Suprapubic skin (tissue), 4 donors: ENCODE data around the gene NUP62. TPM values are rescaled to one million over a fixed set of nuclear protein-coding genes. Genes with fewer than 3 reads are reported as not detected.

Source experiments
- DNase-seq, 2 donors: peaks; one replicate each; pipeline ENCODE4 v3.0.0-alpha.2; 2019; ENCODE audit warnings: low spot score in 2 of 2
- H3K27ac ChIP-seq: fragments of 200-600 bp; sonication (generic); one replicate; pipeline ENCODE4 v1.5.1; 2019
- H3K27me3 ChIP-seq: fragments of 200-600 bp; sonication (generic); one replicate; pipeline ENCODE4 v1.5.1; 2019
- H3K36me3 ChIP-seq: fragments of 200-600 bp; sonication (generic); one replicate; pipeline ENCODE4 v1.5.1; 2019
- H3K4me1 ChIP-seq: fragments of 200-600 bp; sonication (generic); one replicate; pipeline ENCODE4 v1.5.1; 2019
- H3K4me3 ChIP-seq: fragments of 200-600 bp; sonication (generic); one replicate; pipeline ENCODE4 v1.5.1; 2019; ENCODE audit warnings: mild to moderate bottlenecking
- H3K9me3 ChIP-seq: fragments of 200-600 bp; sonication (generic); one replicate; pipeline ENCODE4 v1.5.1; 2019
- CTCF ChIP-seq, 2 donors: fragments of 200-600 bp in 1 of 2; fragments of 450-650 bp in 1 of 2; sonication (generic) in 1 of 2; IDR thresholded peaks; one replicate each; pipeline ENCODE4 v1.5.1; 2016 to 2019; ENCODE audit warnings: antibody characterized with exemption in 2 of 2, mild to moderate bottlenecking in 1 of 2, moderate library complexity in 1 of 2
- EP300 ChIP-seq: sonication (generic); formaldehyde crosslinking; IDR thresholded peaks from one replicate; pipeline ENCODE4 v1.6.1; 2017; ENCODE audit warnings: antibody characterized with exemption
- POLR2A ChIP-seq, 2 donors: fragments of 450-650 bp; IDR thresholded peaks; one replicate each; pipeline ENCODE4 v1.6.1; 2017; ENCODE audit warnings: antibody characterized with exemption in 2 of 2, mild to moderate bottlenecking in 2 of 2, moderate library complexity in 2 of 2
- POLR2AphosphoS5 ChIP-seq, 3 donors: sonication (generic); formaldehyde crosslinking; IDR thresholded peaks; one replicate each; pipeline ENCODE4 v1.6.1; 2017; ENCODE audit warnings: antibody characterized with exemption in 3 of 3
- WGBS: methylation state at CpG from one replicate; pipeline ENCODE4 v1.1.5; 2018; 5-methylcytosine and 5-hydroxymethylcytosine counted together
- total RNA-seq, 4 donors: library from RNA; depleted of rRNA; stranded (reverse); fragments of >200 nt; gene quantifications; one replicate each; pipeline ENCODE4 v1.1.0, GENCODE V29; 2016

The NUP62 gene
- total RNA-seq, 4 donors from 2014 or later = 40.3 to 46.2 (median 44.6) TPM

- Histone ChIP-seq H3K27ac (no peak overlapping the region), H3K4me1 (peaks cover 23% of the 10 kb centered on the region), H3K27me3 (no peaks in the 10 kb centered on the region), H3K36me3 (no peaks in the 10 kb centered on the region), H3K4me3 (no peak overlapping the region), H3K9me3 (no peaks in the 10 kb centered on the region)
- TF ChIP-seq POLR2AphosphoS5 (IDR thresholded peaks at IDR 0.05) = no peak
- TF ChIP-seq POLR2A (IDR thresholded peaks at IDR 0.05) = no peak
- TF ChIP-seq EP300 = no peak
- no peak for TF ChIP-seq CTCF (IDR thresholded peaks at IDR 0.05)
- 62% methylated on average over 7 of the region's 17 CpGs for WGBS
- no peak for DNase-seq
These were observed 33.6 kb downstream of the NUP62 start for GRCh38 chr19:49895566-49896297.

- Histone ChIP-seq H3K9me3 (no peaks in the 10 kb centered on the region), H3K27me3 (no peaks in the 10 kb centered on the region), H3K27ac (no peak overlapping the region), H3K36me3 (no peaks in the 10 kb centered on the region), H3K4me3 (no peak overlapping the region), H3K4me1 (peaks cover 30% of the 10 kb centered on the region)
- WGBS = 80% methylated on average over 12 of the region's 17 CpGs
- DNase-seq = no peak
- TF ChIP-seq POLR2A (IDR thresholded peaks at IDR 0.05) = no peak
- no peak for TF ChIP-seq EP300
- no peak for TF ChIP-seq CTCF (IDR thresholded peaks at IDR 0.05)
- TF ChIP-seq POLR2AphosphoS5 (IDR thresholded peaks at IDR 0.05) = no peak
These were observed 34.3 kb downstream of the NUP62 start for GRCh38 chr19:49894879-49895565.

GRCh38 chr19:49894011-49894664, 35.2 kb downstream of the NUP62 start:
- DNase-seq = peak in 1 of 2 donors; percentile 60
- WGBS = 89% methylated on average over 18 of the region's 18 CpGs

GRCh38 chr19:49892716-49893115, 36.6 kb downstream of the NUP62 start:
- peaks cover 6% of the 10 kb centered on the region for H3K36me3 ChIP-seq
- H3K27ac ChIP-seq = no peak overlapping the region
- DNase-seq = no peak
- H3K9me3 ChIP-seq = no peaks in the 10 kb centered on the region
- no peak overlapping the region for H3K4me3 ChIP-seq
- WGBS = 94% methylated on average over 1 of the region's 1 CpG
- TF ChIP-seq POLR2A (IDR thresholded peaks at IDR 0.05) (no peak), CTCF (IDR thresholded peaks at IDR 0.05) (no peak), POLR2AphosphoS5 (IDR thresholded peaks at IDR 0.05) (no peak), EP300 (no peak)
- no peaks in the 10 kb centered on the region for H3K27me3 ChIP-seq
- peaks cover 32% of the 10 kb centered on the region for H3K4me1 ChIP-seq

More at GRCh38 chr19:49894011-49894664, 35.2 kb downstream of the NUP62 start:
- H3K27me3 ChIP-seq = no peaks in the 10 kb centered on the region
- H3K27ac ChIP-seq = no peak overlapping the region
- H3K4me3 ChIP-seq = no peak overlapping the region
- no peaks in the 10 kb centered on the region for H3K36me3 ChIP-seq
- peaks cover 38% of the 10 kb centered on the region for H3K4me1 ChIP-seq
- TF ChIP-seq POLR2A (IDR thresholded peaks at IDR 0.05) (no peak), POLR2AphosphoS5 (IDR thresholded peaks at IDR 0.05) (no peak), EP300 (no peak), CTCF (IDR thresholded peaks at IDR 0.05) (no peak)
- no peaks in the 10 kb centered on the region for H3K9me3 ChIP-seq

GRCh38 chr19:49891393-49891792, 37.9 kb downstream of the NUP62 start:
- peaks cover 6% of the 10 kb centered on the region for H3K36me3 ChIP-seq
- TF ChIP-seq POLR2AphosphoS5 (IDR thresholded peaks at IDR 0.05) (no peak), CTCF (IDR thresholded peaks at IDR 0.05) (no peak), EP300 (no peak), POLR2A (IDR thresholded peaks at IDR 0.05) (no peak)
- no peak overlapping the region for H3K27ac ChIP-seq
- 83% methylated on average over 17 of the region's 17 CpGs for WGBS
- H3K27me3 ChIP-seq = no peaks in the 10 kb centered on the region
- no peaks in the 10 kb centered on the region for H3K9me3 ChIP-seq
- no peak overlapping the region for H3K4me3 ChIP-seq
- peaks cover 23% of the 10 kb centered on the region for H3K4me1 ChIP-seq
- DNase-seq = no peak
